GM23338 (cell line): ENCODE results near the gene SNAPC3. TPM values are rescaled to one million over a fixed set of nuclear protein-coding genes. Genes with fewer than 3 reads are reported as not detected.

ENCODE experiments used
- ATAC-seq: fragments of 200-7000 bp; cut with Tn5 transposase; 3 replicates; pipeline ENCODE4 v1.9.1; 2020
- DNase-seq: peaks from one replicate; pipeline ENCODE4 v3.0.0-alpha.2; 2015; ENCODE audit warnings: low spot score
- H2AFZ ChIP-seq: fragments of 200-600 bp; sonication (generic); 2 replicates; pipeline ENCODE4 v1.8.0; 2016; ENCODE audit warnings: antibody characterized with exemption, mild to moderate bottlenecking, moderate library complexity
- H3F3A ChIP-seq: fragments of 200-600 bp; sonication (generic); replicated peaks from 2 replicates; pipeline ENCODE4 v1.8.0; 2017; ENCODE audit warnings: antibody characterized with exemption, mixed run types, low read depth
- H3K27ac ChIP-seq: fragments of 200-600 bp; sonication (generic); 2 replicates; pipeline ENCODE4 v1.6.1; 2016; ENCODE audit warnings: low read depth
- H3K27me3 ChIP-seq: fragments of 200-600 bp; sonication (generic); 2 replicates; pipeline ENCODE4 v1.8.0; 2016; ENCODE audit warnings: mild to moderate bottlenecking, mixed run types, moderate library complexity; ENCODE audit not compliant: insufficient read depth
- H3K36me3 ChIP-seq: fragments of 200-600 bp; sonication (generic); 2 replicates; pipeline ENCODE4 v1.8.0; 2016; ENCODE audit warnings: mild to moderate bottlenecking; ENCODE audit not compliant: insufficient read depth
- H3K4me1 ChIP-seq: fragments of 200-600 bp; sonication (generic); 2 replicates; pipeline ENCODE4 v1.8.0; 2016; ENCODE audit warnings: mild to moderate bottlenecking, moderate library complexity; ENCODE audit not compliant: insufficient read depth
- H3K4me2 ChIP-seq: fragments of 200-600 bp; sonication (generic); 2 replicates; pipeline ENCODE4 v1.7.1; 2017; ENCODE audit warnings: mixed run types
- H3K4me3 ChIP-seq: fragments of 200-600 bp; sonication (generic); 2 replicates; pipeline ENCODE4 v1.6.1; 2016; ENCODE audit warnings: mixed run types
- H3K79me2 ChIP-seq: fragments of 200-600 bp; sonication (generic); replicated peaks from 2 replicates; pipeline ENCODE4 v1.8.0; 2017; ENCODE audit warnings: mild to moderate bottlenecking; ENCODE audit not compliant: insufficient read depth
- H3K9me2 ChIP-seq: fragments of 200-600 bp; sonication (generic); 2 replicates; pipeline ENCODE4 v1.8.0; 2017; ENCODE audit not compliant: insufficient read depth
- H4K20me1 ChIP-seq: fragments of 200-600 bp; sonication (generic); replicated peaks from 2 replicates; pipeline ENCODE4 v1.8.0; 2017; ENCODE audit warnings: mild to moderate bottlenecking; ENCODE audit not compliant: insufficient read depth
- H3K27ac Mint-ChIP-seq: 2 replicates; pipeline ENCODE4 v1.8.0; 2020; ENCODE audit warnings: inconsistent platforms, mild to moderate bottlenecking, moderate library complexity, mixed read lengths
- H3K27me3 Mint-ChIP-seq: 3 replicates; pipeline ENCODE4 v1.8.0; 2022; ENCODE audit warnings: low read depth, mild to moderate bottlenecking, moderate library complexity, mixed read lengths, inconsistent platforms; ENCODE audit not compliant: insufficient read depth, poor library complexity
- H3K36me3 Mint-ChIP-seq: 3 replicates; pipeline ENCODE4 v1.8.0; 2021; ENCODE audit warnings: low read depth, mild to moderate bottlenecking, inconsistent platforms, moderate library complexity, mixed read lengths
- H3K4me1 Mint-ChIP-seq: 3 replicates; pipeline ENCODE4 v1.8.0; 2020; ENCODE audit warnings: mild to moderate bottlenecking, inconsistent platforms, mixed read lengths
- H3K4me3 Mint-ChIP-seq: 3 replicates; pipeline ENCODE4 v1.8.0; 2021; ENCODE audit warnings: moderate library complexity, mild to moderate bottlenecking, inconsistent platforms, mixed read lengths
- H3K9me3 Mint-ChIP-seq: 3 replicates; pipeline ENCODE4 v1.8.0; 2020; ENCODE audit warnings: moderate library complexity, mild to moderate bottlenecking, inconsistent platforms, mixed read lengths
- CREB1 ChIP-seq: fragments of 250-450 bp; sonication (Bioruptor Pico); IDR thresholded peaks from 2 replicates; pipeline ENCODE4 v1.5.0; 2020; ENCODE audit warnings: low read depth, mild to moderate bottlenecking, moderate library complexity
- CTCF ChIP-seq, 2 experiments: fragments of 200-600 bp in 1 of 2; sonication (generic) in 1 of 2; conservative IDR thresholded peaks; 2 replicates each; pipeline versions ENCODE4 v1.5.1 to v1.6.1; 2016 to 2017; ENCODE audit warnings: antibody characterized with exemption in 2 of 2, low read depth in 2 of 2, mild to moderate bottlenecking in 2 of 2, moderate library complexity in 1 of 2
- ETS1 ChIP-seq: IDR thresholded peaks from 2 replicates; pipeline ENCODE4 v1.6.1; 2016; ENCODE audit warnings: antibody characterized with exemption
- EZH2phosphoT487 ChIP-seq: fragments of 200-600 bp; sonication (generic); IDR thresholded peaks from one replicate; pipeline ENCODE4 v1.8.1; 2018; ENCODE audit warnings: antibody characterized with exemption; ENCODE audit not compliant: unreplicated experiment
- JUNB ChIP-seq: IDR thresholded peaks from one replicate; pipeline ENCODE4 v1.6.1; 2016; ENCODE audit warnings: antibody characterized with exemption; ENCODE audit not compliant: unreplicated experiment
- NANOG ChIP-seq: IDR thresholded peaks from 2 replicates; pipeline ENCODE4 v1.6.1; 2016; ENCODE audit warnings: antibody characterized with exemption, borderline replicate concordance
- POLR2AphosphoS5 ChIP-seq: IDR thresholded peaks from 2 replicates; pipeline ENCODE4 v1.6.1; 2016; ENCODE audit warnings: antibody characterized with exemption, low read depth
- STAT1 ChIP-seq: IDR thresholded peaks from one replicate; pipeline ENCODE4 v1.6.1; 2016; ENCODE audit warnings: antibody characterized with exemption; ENCODE audit not compliant: unreplicated experiment
- ZNF462 ChIP-seq: fragments of 250-450 bp; sonication (Bioruptor Pico); IDR thresholded peaks from 2 replicates; pipeline ENCODE4 v1.5.0; 2020; ENCODE audit warnings: mild to moderate bottlenecking, moderate library complexity
- polyA plus RNA-seq: library from polyadenylated mRNA; unstranded; fragments of >200 nt; fragmentation: Nextera tagmentation; extraction: Ambion mirVana; gene quantifications from 2 replicates; pipeline ENCODE4 v1.2.1, GENCODE V29; 2016
- total RNA-seq: library from RNA; depleted of rRNA; stranded (reverse); fragments of >200 nt; shearing (Covaris generic); gene quantifications from 2 replicates; pipeline ENCODE4 v1.2.3, GENCODE V29; 2014

SNAPC3 gene
- total and polyA plus RNA-seq, 2 experiments from 2014 or later = 20.9 to 35.2 TPM

DNA sequence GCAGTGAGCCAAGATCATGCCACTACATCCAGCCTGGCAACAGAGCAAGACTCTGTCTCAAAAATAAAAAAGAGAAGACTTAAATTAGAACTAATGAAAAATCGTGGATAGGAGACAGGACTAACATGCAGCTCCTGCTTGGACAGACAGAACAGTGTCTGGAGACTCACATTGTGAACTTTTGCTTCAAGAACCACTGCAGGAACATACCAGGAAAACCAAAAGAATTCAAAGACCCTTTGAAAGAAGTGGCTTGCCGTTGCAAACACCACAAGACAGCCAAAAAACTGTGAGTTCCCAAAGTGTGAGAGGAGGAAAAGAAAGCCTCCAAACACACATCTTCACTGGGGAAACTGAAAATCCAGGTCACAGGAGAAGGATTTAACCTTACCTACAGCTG is 48.8 kb upstream of the SNAPC3 start (continued):
- TF ChIP-seq ZNF462 (CRISPR knock-in tag) (no peak), EZH2phosphoT487 (no peak), POLR2AphosphoS5 (no peak), CTCF (conservative IDR thresholded peaks at IDR 0.05; ENCODE audit: low read depth in 2 of 2) (no peak), CREB1 (CRISPR knock-in tag) (no peak), JUNB (no peak)

GRCh38 chr9:15374310-15374709 is 48.4 kb upstream of the SNAPC3 start:
- H2AFZ ChIP-seq = peak overlapping the region; percentile 59; the same call in 1 of the 2 replicates
- 0 out of 2 replicates have a peak, but pooled peaks cover 3% of the 10 kb centered on the region for H3K9me2 ChIP-seq
- no peaks in the 10 kb centered on the region for H3K36me3 ChIP-seq
- H3K27me3 Mint-ChIP-seq = peaks cover 9% of the 10 kb centered on the region
- no peaks in the 10 kb centered on the region for H3F3A ChIP-seq
- H3K27ac Mint-ChIP-seq = no peak overlapping the region
- H3K27ac ChIP-seq = no peak overlapping the region
- no peaks in the 10 kb centered on the region for H3K79me2 ChIP-seq
- H3K4me3 Mint-ChIP-seq = no peak overlapping the region
- ATAC-seq = no peak
- peaks cover 10% of the 10 kb centered on the region for H3K4me1 Mint-ChIP-seq
- no peaks in the 10 kb centered on the region for H3K4me1 ChIP-seq
- no peaks in the 10 kb centered on the region for H3K27me3 ChIP-seq
- no peaks in the 10 kb centered on the region; the same call in 2 of the 3 replicates for H3K36me3 Mint-ChIP-seq
- no peak for DNase-seq
- H3K9me3 Mint-ChIP-seq = peaks cover 6% of the 10 kb centered on the region; the same call in 1 of the 3 replicates
- H3K4me3 ChIP-seq = no peak overlapping the region
- no peak overlapping the region for H3K4me2 ChIP-seq
- no peaks in the 10 kb centered on the region for H4K20me1 ChIP-seq
- no peak for TF ChIP-seq CTCF (conservative IDR thresholded peaks at IDR 0.05; ENCODE audit: low read depth in 2 of 2)
- no peak for TF ChIP-seq POLR2AphosphoS5
- no peak for TF ChIP-seq STAT1
- no peak for TF ChIP-seq ETS1
- no peak for TF ChIP-seq NANOG
- no peak for TF ChIP-seq JUNB
- TF ChIP-seq EZH2phosphoT487 = no peak
